ENCODE data around the gene HEATR3.

HEATR3 gene

GRCh38 chr16:50065624-50066481 is at the start of gene HEATR3:
Gene HEATR3, plus strand, starts transcription at chr16:50065970. Its CDS starts 162 bp downstream, at chr16:50066132.
- no peak for TF ChIP-seq CTCF (IDR thresholded peaks at IDR 0.05; ENCODE audit: low read depth, low read length)
- peak within 1 kb of the TSS; percentile 98 to 99 for H3K4me3 ChIP-seq (replicated peaks in 1 of 2; ENCODE audit: low read depth in 2 of 2, low read length in 2 of 2)
- DNase-seq (ENCODE audit: low read depth in 2 of 2), result peak; percentile 94 to 97

GRCh38 chr16:50017553-50017952 is 48.2 kb upstream of the HEATR3 start:
- TF ChIP-seq CTCF (IDR thresholded peaks at IDR 0.05; ENCODE audit: low read depth, low read length), result no peak
- DNase-seq (ENCODE audit: low read depth in 2 of 2), result no peak
- no peak overlapping the region for H3K4me3 ChIP-seq (replicated peaks in 1 of 2; ENCODE audit: low read depth in 2 of 2, low read length in 2 of 2)

- peak; percentile 31 for TF ChIP-seq CTCF (IDR thresholded peaks at IDR 0.05; ENCODE audit: low read depth, low read length)
- no peak overlapping the region for H3K4me3 ChIP-seq (replicated peaks in 1 of 2; ENCODE audit: low read depth in 2 of 2, low read length in 2 of 2)
- DNase-seq (ENCODE audit: low read depth in 2 of 2), result peak; percentile 10 to 33
Observed at GRCh38 chr16:50021544-50021943, 44.2 kb upstream of the HEATR3 start.

DNA sequence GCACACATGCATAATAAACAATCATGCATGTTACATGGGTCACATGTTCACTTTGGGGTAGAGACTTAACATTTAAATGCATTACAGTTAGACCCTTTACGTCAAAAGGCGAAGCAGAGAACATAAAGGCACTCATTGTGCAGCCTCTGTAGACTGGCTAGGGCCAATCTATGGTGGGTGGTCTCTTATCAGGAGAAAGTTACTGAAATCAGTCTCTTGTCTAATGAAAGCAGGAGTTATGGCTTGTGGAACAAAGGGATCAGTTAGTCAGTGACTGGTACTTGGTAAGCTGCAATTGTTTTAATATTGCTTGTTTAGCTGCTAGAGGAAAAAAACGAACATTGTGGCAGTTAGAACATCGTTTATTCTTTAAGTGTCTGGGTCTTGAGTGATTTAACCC is 42.1 kb upstream of the HEATR3 start:
- DNase-seq (ENCODE audit: low read depth in 2 of 2), result no peak
- no peak for TF ChIP-seq CTCF (IDR thresholded peaks at IDR 0.05; ENCODE audit: low read depth, low read length)
- H3K4me3 ChIP-seq (replicated peaks in 1 of 2; ENCODE audit: low read depth in 2 of 2, low read length in 2 of 2), result no peak overlapping the region

- no peak overlapping the region for H3K4me3 ChIP-seq (replicated peaks in 1 of 2; ENCODE audit: low read depth in 2 of 2, low read length in 2 of 2)
- DNase-seq (ENCODE audit: low read depth in 2 of 2), result no peak
- no peak for TF ChIP-seq CTCF (IDR thresholded peaks at IDR 0.05; ENCODE audit: low read depth, low read length)
Observed at GRCh38 chr16:50024207-50024606, 41.6 kb upstream of the HEATR3 start.

GRCh38 chr16:50024684-50025536 is 40.9 kb upstream of the HEATR3 start, which contains the start of gene CNEP1R1:
Gene CNEP1R1, plus strand, starts transcription at chr16:50025225. Its CDS starts 91 bp downstream, at chr16:50025316.
- peak; percentile 100 for TF ChIP-seq CTCF (IDR thresholded peaks at IDR 0.05; ENCODE audit: low read depth, low read length)
- peak; percentile 98 for DNase-seq (ENCODE audit: low read depth in 2 of 2)
- H3K4me3 ChIP-seq (replicated peaks in 1 of 2; ENCODE audit: low read depth in 2 of 2, low read length in 2 of 2), result peak within 1 kb of the TSS; percentile 80 to 96

All from cardiac fibroblast (primary cell).